Spleen (tissue), 11 donors: ENCODE results near the gene RBMS2. TPM values are rescaled to one million over a fixed set of nuclear protein-coding genes. Genes with fewer than 3 reads are reported as not detected.

Source experiments
- DNase-seq: peaks from one replicate; pipeline ENCODE4 v3.0.0-alpha.2; 2020
- H3K27ac ChIP-seq, 8 donors: fragments of 200-600 bp; sonication (generic) in 7 of 8; 1 replicate in 4 of 8; 2 replicates in 4 of 8; pipeline versions ENCODE4 v1.5.0 to v1.8.0; 2016 to 2021; ENCODE audit warnings: inconsistent platforms in 4 of 8, mild to moderate bottlenecking in 4 of 8, moderate library complexity in 1 of 8
- H3K27me3 ChIP-seq, 7 donors: fragments of 200-600 bp; sonication (generic) in 6 of 7; replicated peaks in 1 of 7; 1 replicate in 4 of 7; 2 replicates in 3 of 7; pipeline versions ENCODE4 v1.5.0 to v1.8.0; 2016 to 2021; ENCODE audit warnings: inconsistent platforms in 3 of 7, mild to moderate bottlenecking in 1 of 7
- H3K36me3 ChIP-seq, 6 donors: fragments of 200-600 bp; sonication (generic) in 5 of 6; 1 replicate in 4 of 6; 2 replicates in 2 of 6; pipeline versions ENCODE4 v1.5.0 to v1.8.0; 2016 to 2021; ENCODE audit warnings: inconsistent platforms in 2 of 6
- H3K4me1 ChIP-seq, 6 donors: fragments of 200-600 bp; sonication (generic) in 5 of 6; 1 replicate in 3 of 6; 2 replicates in 3 of 6; pipeline versions ENCODE4 v1.5.0 to v1.8.0; 2016 to 2021; ENCODE audit warnings: inconsistent platforms in 3 of 6
- H3K4me3 ChIP-seq, 8 donors: fragments of 200-600 bp; sonication (generic) in 7 of 8; 1 replicate in 4 of 8; 2 replicates in 4 of 8; pipeline versions ENCODE4 v1.5.0 to v1.8.0; 2016 to 2021; ENCODE audit warnings: inconsistent platforms in 4 of 8, mild to moderate bottlenecking in 4 of 8, moderate library complexity in 2 of 8
- H3K9me3 ChIP-seq, 8 donors: fragments of 200-600 bp; sonication (generic) in 7 of 8; 1 replicate in 4 of 8; 2 replicates in 4 of 8; pipeline versions ENCODE4 v1.5.0 to v1.8.0; 2016 to 2021; ENCODE audit warnings: inconsistent platforms in 4 of 8
- POLR2A ChIP-seq, 3 donors: fragments of 450-650 bp; IDR thresholded peaks; one replicate each; pipeline ENCODE4 v1.5.1; 2017; ENCODE audit warnings: antibody characterized with exemption in 3 of 3, mild to moderate bottlenecking in 1 of 3
- POLR2AphosphoS5 ChIP-seq, 3 donors: sonication (generic); formaldehyde crosslinking; IDR thresholded peaks; one replicate each; pipeline ENCODE4 v1.5.1; 2017; ENCODE audit warnings: antibody characterized with exemption in 3 of 3
- WGBS, 5 donors: extraction: QIAGEN DNeasy Blood & Tissue Kit in 3 of 5; methylation state at CpG; one replicate each; pipeline versions ENCODE4 v1.1.5 to v1.1.7; 2013 to 2018; 5-methylcytosine and 5-hydroxymethylcytosine counted together
- intact Hi-C: fragments of 100-400 bp; cut with DNase I; formaldehyde crosslinking; loops from one replicate; pipeline ENCODE4 v1.15.0; 2023; ENCODE audit warnings: low total_unique reads
- polyA plus RNA-seq, 3 donors: library from polyadenylated mRNA; stranded (reverse); fragments of 200-250 nt; gene quantifications; one replicate each; pipeline ENCODE4 v1.2.1, GENCODE V29; 2013
- total RNA-seq, 7 donors: library from RNA; depleted of rRNA in 3 of 7; stranded (reverse); fragments of >200 nt in 3 of 7; fragmentation: NEBNext Ultra II Directional in 4 of 7; extraction: Animal tissue kit (Norgen Biotek cat#: 25700) in 4 of 7; gene quantifications; one replicate each; pipeline versions ENCODE4 v1.1.0 to v1.2.1, GENCODE V29; 2016 to 2021
- TF ChIP-seq, protein P1 (sequence below), 11 experiments: fragments of 200-600 bp in 7 of 11; fragments of 450-650 bp in 4 of 11; sonication (generic) in 4 of 11; IDR thresholded peaks in 8 of 11; conservative IDR thresholded peaks in 3 of 11; 1 replicate in 7 of 11; 2 replicates in 4 of 11; pipeline versions ENCODE4 v1.4.0 to v1.8.0; 2016 to 2021; ENCODE audit warnings: antibody characterized with exemption in 11 of 11, inconsistent platforms in 4 of 11, mild to moderate bottlenecking in 1 of 11
- donor health status: healthy with polysubstance abuse.
- donor health status: DM: no; HTN: no; CAD: no; lungs with moderate emphysema.
- donor health status: DM: no; HTN: no; CAD: no.
- donor health status: Bipolar disorder and iron deficiency.
- donor health status: healthy.
- donor health status: DM: no; HTN: no; CAD: no.
- donor health status: DM: yes; HTN: yes; CAD: no.

The RBMS2 gene
- total and polyA plus RNA-seq, 10 donors = 3.0 to 65.4 (median 26.2) TPM

DNA sequence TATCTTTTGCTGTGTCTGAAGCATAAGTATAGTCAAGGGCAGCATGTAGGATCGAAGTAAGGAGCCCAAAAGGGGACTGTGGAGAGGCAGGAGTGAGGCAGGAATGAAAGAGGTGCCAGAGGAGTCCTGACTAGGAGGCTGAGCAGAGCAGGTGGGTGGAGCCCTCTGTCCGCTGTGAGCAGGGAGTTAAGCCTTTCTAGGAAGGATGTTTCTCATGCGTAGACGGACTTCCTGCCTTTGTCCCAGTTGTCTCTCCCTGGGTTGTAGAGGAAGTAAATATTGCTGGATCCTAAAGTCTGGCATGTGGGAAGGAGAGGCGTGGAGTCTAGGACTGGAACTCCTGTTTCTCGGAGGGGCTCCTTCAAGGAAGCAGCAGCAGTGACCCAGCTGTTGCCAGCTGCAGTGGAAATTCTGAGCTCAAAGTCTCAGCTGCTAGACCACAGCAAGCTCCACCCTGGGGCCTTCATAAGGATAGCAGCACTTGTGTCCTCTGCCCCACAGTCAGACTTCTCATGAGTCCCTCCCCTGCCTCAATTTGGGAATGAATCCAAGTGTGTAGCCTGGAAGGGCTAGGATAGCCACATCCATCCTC is 44.0 kb downstream of the RBMS2 start:
- H3K4me3 ChIP-seq = peak overlapping the region in 2 of 8 donors; percentile 2 to 44
- H3K27me3 ChIP-seq = no peaks in the 10 kb centered on the region
- WGBS, 5 donors = 1 to 11% (median 7%) methylated on average over 6 of the region's 6 CpGs
- peaks cover 0 to 35% (median 2%) of the 10 kb centered on the region in 6 donors for H3K36me3 ChIP-seq
- intact Hi-C loops = no loop called here
- TF ChIP-seq POLR2AphosphoS5 (IDR thresholded peaks at IDR 0.05) (peak in 2 of 3 donors; percentile 75 to 84), POLR2A (IDR thresholded peaks at IDR 0.05) (peak in 1 of 3 donors; percentile 33)
- TF ChIP-seq, protein P1, sequence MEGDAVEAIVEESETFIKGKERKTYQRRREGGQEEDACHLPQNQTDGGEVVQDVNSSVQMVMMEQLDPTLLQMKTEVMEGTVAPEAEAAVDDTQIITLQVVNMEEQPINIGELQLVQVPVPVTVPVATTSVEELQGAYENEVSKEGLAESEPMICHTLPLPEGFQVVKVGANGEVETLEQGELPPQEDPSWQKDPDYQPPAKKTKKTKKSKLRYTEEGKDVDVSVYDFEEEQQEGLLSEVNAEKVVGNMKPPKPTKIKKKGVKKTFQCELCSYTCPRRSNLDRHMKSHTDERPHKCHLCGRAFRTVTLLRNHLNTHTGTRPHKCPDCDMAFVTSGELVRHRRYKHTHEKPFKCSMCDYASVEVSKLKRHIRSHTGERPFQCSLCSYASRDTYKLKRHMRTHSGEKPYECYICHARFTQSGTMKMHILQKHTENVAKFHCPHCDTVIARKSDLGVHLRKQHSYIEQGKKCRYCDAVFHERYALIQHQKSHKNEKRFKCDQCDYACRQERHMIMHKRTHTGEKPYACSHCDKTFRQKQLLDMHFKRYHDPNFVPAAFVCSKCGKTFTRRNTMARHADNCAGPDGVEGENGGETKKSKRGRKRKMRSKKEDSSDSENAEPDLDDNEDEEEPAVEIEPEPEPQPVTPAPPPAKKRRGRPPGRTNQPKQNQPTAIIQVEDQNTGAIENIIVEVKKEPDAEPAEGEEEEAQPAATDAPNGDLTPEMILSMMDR (IDR thresholded peaks at IDR 0.05 in 8 of 11, conservative IDR thresholded peaks at IDR 0.05 in 3 of 11) = peak in 1 of 11 experiments; percentile 15
- H3K27ac ChIP-seq = peak overlapping the region; percentile 35 to 84 (median 79)
- DNase-seq = peak; percentile 81
- H3K9me3 ChIP-seq = no peaks in the 10 kb centered on the region
- H3K4me1 ChIP-seq = peaks cover 16 to 61% (median 35%) of the 10 kb centered on the region in 6 donors

DNA sequence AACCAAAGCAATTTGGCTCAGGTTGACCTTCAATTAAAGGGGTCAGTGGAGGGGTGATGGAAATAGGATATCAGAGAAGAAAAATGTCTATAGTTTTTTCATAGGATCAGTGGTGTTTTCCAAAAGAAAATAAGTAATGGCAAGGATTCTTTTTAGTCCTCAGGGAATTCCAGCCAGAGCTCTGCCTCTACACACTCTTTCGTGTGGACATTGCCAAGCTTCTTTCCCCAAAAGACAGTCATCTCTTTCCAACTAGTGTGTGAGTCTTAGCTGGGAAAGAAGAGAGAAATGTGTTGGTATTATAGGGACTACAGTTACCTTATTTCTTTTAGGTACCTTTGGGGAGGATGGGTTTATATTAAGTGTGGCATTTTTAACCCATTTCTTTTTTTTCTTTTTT is 46.5 kb downstream of the RBMS2 start:
- intact Hi-C loops = no loop called here
- peaks cover 16 to 83% (median 47%) of the 10 kb centered on the region in 6 donors for H3K4me1 ChIP-seq
- TF ChIP-seq POLR2A (IDR thresholded peaks at IDR 0.05) (no peak), POLR2AphosphoS5 (IDR thresholded peaks at IDR 0.05) (no peak)
- TF ChIP-seq, protein P1 (IDR thresholded peaks at IDR 0.05 in 8 of 11, conservative IDR thresholded peaks at IDR 0.05 in 3 of 11) = no peak

DNA sequence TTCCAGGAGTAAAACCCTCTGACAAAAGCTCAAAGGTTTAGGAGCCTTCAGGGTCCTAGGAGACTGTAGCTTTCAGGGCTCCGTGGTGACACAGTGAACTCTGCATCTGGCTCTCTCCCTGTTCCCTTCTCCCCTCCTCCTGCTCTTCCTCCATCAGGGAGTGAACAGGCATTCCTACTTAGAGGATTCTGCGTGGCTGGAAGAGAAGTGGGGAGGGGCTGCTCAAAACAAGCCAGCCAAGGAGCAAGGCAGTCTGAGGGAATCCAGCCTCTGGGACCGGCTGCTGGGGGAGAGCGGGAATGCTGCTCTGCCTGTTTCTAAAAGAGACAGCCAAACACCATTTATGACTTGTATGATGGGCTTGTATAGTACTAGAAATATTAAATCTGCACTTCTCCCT is 49.5 kb downstream of the RBMS2 start:
- TF ChIP-seq POLR2A (IDR thresholded peaks at IDR 0.05) = no peak
- TF ChIP-seq, protein P1 (IDR thresholded peaks at IDR 0.05 in 8 of 11, conservative IDR thresholded peaks at IDR 0.05 in 3 of 11) = no peak
- no peak for TF ChIP-seq POLR2AphosphoS5 (IDR thresholded peaks at IDR 0.05)
- Histone ChIP-seq H3K9me3 (no peaks in the 10 kb centered on the region), H3K27me3 (no peaks in the 10 kb centered on the region), H3K27ac (peak overlapping the region in 6 of 8 donors; percentile 57 to 88 (median 72)), H3K4me3 (no peak overlapping the region), H3K36me3 (peaks cover 0 to 43% (median 2%) of the 10 kb centered on the region in 6 donors), H3K4me1 (peaks cover 10 to 80% (median 38%) of the 10 kb centered on the region in 6 donors)
- DNase-seq = no peak
- 66 to 81% (median 76%) methylated on average over 4 of the region's 4 CpGs for WGBS, 5 donors
- intact Hi-C loops = no loop called here

More for the DNA sequence above, 46.5 kb downstream of the RBMS2 start:
- Histone ChIP-seq H3K27me3 (no peaks in the 10 kb centered on the region), H3K9me3 (no peaks in the 10 kb centered on the region), H3K4me3 (no peak overlapping the region), H3K27ac (peak overlapping the region in 2 of 8 donors; percentile 81 to 83), H3K36me3 (peaks cover 0 to 40% (median 2%) of the 10 kb centered on the region in 6 donors)
- DNase-seq = no peak
- WGBS, 5 donors = 87 to 96% (median 93%) methylated on average over 1 of the region's 1 CpG

DNA sequence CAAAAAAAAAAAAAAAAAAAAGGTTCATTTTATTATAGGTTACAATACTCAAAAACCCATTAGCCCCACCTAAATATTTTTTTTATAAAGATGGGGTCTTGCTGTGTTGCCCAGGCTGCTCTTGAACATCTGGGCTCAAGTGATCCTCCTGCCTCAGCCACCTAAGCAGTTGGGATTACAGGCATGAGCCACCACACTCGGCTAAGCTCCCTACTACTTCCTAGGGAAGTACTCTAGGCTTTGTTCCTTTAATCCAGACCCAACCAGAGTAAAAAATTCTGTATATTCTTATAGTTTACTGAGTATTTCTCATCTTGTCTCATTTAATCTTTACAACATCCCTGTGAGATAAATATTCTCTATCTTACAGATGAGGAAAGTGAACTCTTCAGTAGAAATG is 50.7 kb downstream of the RBMS2 start:
- intact Hi-C loops = loop anchor here (2.0 kb wide), 1 partner anchor 59 kb away; no protein-coding TSS in a partner anchor
- no peak for DNase-seq
- TF ChIP-seq, protein P1 (IDR thresholded peaks at IDR 0.05 in 8 of 11, conservative IDR thresholded peaks at IDR 0.05 in 3 of 11) = no peak
- TF ChIP-seq POLR2A (IDR thresholded peaks at IDR 0.05) = no peak
- no peak for TF ChIP-seq POLR2AphosphoS5 (IDR thresholded peaks at IDR 0.05)
- Histone ChIP-seq H3K36me3 (peaks cover 0 to 45% (median 2%) of the 10 kb centered on the region in 6 donors), H3K4me3 (no peak overlapping the region), H3K4me1 (peaks cover 3 to 68% (median 27%) of the 10 kb centered on the region in 6 donors), H3K9me3 (no peaks in the 10 kb centered on the region), H3K27me3 (no peaks in the 10 kb centered on the region), H3K27ac (no peak overlapping the region)
- WGBS, 5 donors = 47 to 77% (median 56%) methylated on average over 1 of the region's 1 CpG
